HG02610 (cell line): ENCODE measurements around the gene ATXN2L.
"Not testable (repeated sequence)": the region's sequence is repeated elsewhere in the genome, so short reads cannot be mapped to it uniquely, and the experiment has no call there.

Source experiments
- ATAC-seq: cut with Tn5 transposase; IDR thresholded peaks from one replicate; pipeline ENCODE4 v1.9.1; 2021; ENCODE audit warnings: mild to moderate bottlenecking, moderate library complexity; ENCODE audit not compliant: unreplicated experiment

The ATXN2L gene

GRCh38 chr16:28822520-28823290 lies at the start of gene ATXN2L:
Gene ATXN2L, plus strand, starts transcription at chr16:28822999. Its CDS starts 261 bp downstream, at chr16:28823260.
- peak; percentile 40 for ATAC-seq

GRCh38 chr16:28781697-28782096 lies 41.1 kb upstream of the ATXN2L start:
- not testable (repeated sequence) for ATAC-seq

GRCh38 chr16:28782357-28782756 lies 40.4 kb upstream of the ATXN2L start:
- ATAC-seq, result not testable (repeated sequence)

- ATAC-seq, result peak; percentile 50
Measured at GRCh38 chr16:28802235-28803019, 20.4 kb upstream of the ATXN2L start.

GRCh38 chr16:28807445-28808120 lies 15.2 kb upstream of the ATXN2L start:
- ATAC-seq, result not testable (repeated sequence)

- no peak for ATAC-seq
Measured at GRCh38 chr16:28820016-28820415, 2.8 kb upstream of the ATXN2L start.

- not testable (repeated sequence) for ATAC-seq
Measured at GRCh38 chr16:28820546-28820945, 2.3 kb upstream of the ATXN2L start.

- ATAC-seq, result no peak
Measured at GRCh38 chr16:28821874-28822519, 802 bp upstream of the ATXN2L start.

- ATAC-seq, result peak; percentile 4
Measured at GRCh38 chr16:28823291-28823872, 583 bp downstream of the ATXN2L start.

GRCh38 chr16:28823873-28824716 lies 1.3 kb downstream of the ATXN2L start:
- peak; percentile 60 for ATAC-seq

GRCh38 chr16:28824717-28824973 lies 1.8 kb downstream of the ATXN2L start:
- ATAC-seq, result no peak

GRCh38 chr16:28826141-28826540 lies 3.3 kb downstream of the ATXN2L start:
- no peak for ATAC-seq

- no peak for ATAC-seq
Measured at GRCh38 chr16:28829747-28830146, 6.9 kb downstream of the ATXN2L start.

- no peak for ATAC-seq
Measured at GRCh38 chr16:28830531-28830930, 7.7 kb downstream of the ATXN2L start.

GRCh38 chr16:28834349-28834748 lies 11.6 kb downstream of the ATXN2L start:
- no peak for ATAC-seq

GRCh38 chr16:28834873-28835863 lies 12.4 kb downstream of the ATXN2L start:
- no peak for ATAC-seq

GRCh38 chr16:28835864-28836760 lies 13.3 kb downstream of the ATXN2L start:
- ATAC-seq, result no peak

- ATAC-seq, result no peak
Measured at GRCh38 chr16:28836761-28837064, 13.9 kb downstream of the ATXN2L start.
